SK-MEL-5 (cell line): Measurements from ENCODE around the gene CUL9. TPM values are rescaled to one million over a fixed set of nuclear protein-coding genes. Genes with fewer than 3 reads are reported as not detected.

Experiments used
- DNase-seq: peaks from one replicate; pipeline ENCODE4 v3.0.0-alpha.2; 2016; ENCODE audit warnings: low read depth, low spot score
- in situ Hi-C: cut with HindIII; loops from 2 replicates; pipeline ENCODE4 v1.10.0; 2016; ENCODE audit warnings: low sequenced_read_pairs, high pct_unique_total_duplicates, low pct_unique_long_range_greater_than_20kb
- total RNA-seq: library from RNA; depleted of rRNA; stranded (reverse); fragments of >200 nt; shearing (Covaris generic); gene quantifications from 2 replicates; pipeline ENCODE4 v1.2.3, GENCODE V29; 2014

The CUL9 gene
- total RNA-seq, 1 experiment from 2014 or later, result 18.1 TPM

- in situ Hi-C loops, result no loop called here
Measured at GRCh38 chr6:43186019-43186418, 4.0 kb downstream of the CUL9 start.

GRCh38 chr6:43186706-43187105, 4.7 kb downstream of the CUL9 start:
- in situ Hi-C loops, result no loop called here
- DNase-seq, result no peak

More at GRCh38 chr6:43186019-43186418, 4.0 kb downstream of the CUL9 start:
- DNase-seq, result no peak

- no peak for DNase-seq
- in situ Hi-C loops, result no loop called here
Measured at GRCh38 chr6:43187821-43188220, 5.8 kb downstream of the CUL9 start.

GRCh38 chr6:43188426-43188825, 6.4 kb downstream of the CUL9 start:
- in situ Hi-C loops, result no loop called here
- no peak for DNase-seq

GRCh38 chr6:43189776-43190304, 7.8 kb downstream of the CUL9 start:
- DNase-seq, result no peak
- in situ Hi-C loops, result no loop called here

GRCh38 chr6:43192911-43193310, 10.9 kb downstream of the CUL9 start:
- no peak for DNase-seq
- in situ Hi-C loops, result no loop called here

GRCh38 chr6:43193929-43194328, 11.9 kb downstream of the CUL9 start:
- in situ Hi-C loops, result no loop called here
- DNase-seq, result no peak

GRCh38 chr6:43196337-43196736, 14.3 kb downstream of the CUL9 start:
- in situ Hi-C loops, result no loop called here
- DNase-seq, result no peak

GRCh38 chr6:43199912-43200311, 17.9 kb downstream of the CUL9 start:
- in situ Hi-C loops, result no loop called here
- no peak for DNase-seq

- in situ Hi-C loops, result no loop called here
- no peak for DNase-seq
Measured at GRCh38 chr6:43200541-43200940, 18.5 kb downstream of the CUL9 start.

- in situ Hi-C loops, result no loop called here
- no peak for DNase-seq
Measured at GRCh38 chr6:43202451-43202850, 20.5 kb downstream of the CUL9 start.

GRCh38 chr6:43203029-43203717, 21.2 kb downstream of the CUL9 start:
- in situ Hi-C loops, result no loop called here
- DNase-seq, result no peak

GRCh38 chr6:43203718-43204095, 21.7 kb downstream of the CUL9 start:
- no peak for DNase-seq
- in situ Hi-C loops, result no loop called here

- no peak for DNase-seq
- in situ Hi-C loops, result no loop called here
Measured at GRCh38 chr6:43204271-43205105, 22.5 kb downstream of the CUL9 start.

GRCh38 chr6:43205849-43206248, 23.9 kb downstream of the CUL9 start:
- DNase-seq, result no peak
- in situ Hi-C loops, result no loop called here

- in situ Hi-C loops, result no loop called here
- no peak for DNase-seq
Measured at GRCh38 chr6:43207286-43207685, 25.3 kb downstream of the CUL9 start.

GRCh38 chr6:43211955-43212354, 30.0 kb downstream of the CUL9 start:
- in situ Hi-C loops, result no loop called here
- DNase-seq, result no peak

GRCh38 chr6:43213431-43213830, 31.4 kb downstream of the CUL9 start:
- DNase-seq, result no peak
- in situ Hi-C loops, result no loop called here

GRCh38 chr6:43215066-43215465, 33.1 kb downstream of the CUL9 start:
- in situ Hi-C loops, result no loop called here
- DNase-seq, result no peak
